Mesenteric fat pad (tissue), 1 donor: ENCODE measurements around the gene KRTAP3-3. TPM values are rescaled to one million over a fixed set of nuclear protein-coding genes. Genes with fewer than 3 reads are reported as not detected.

Experiments
- DNase-seq: peaks from one replicate; pipeline ENCODE4 v3.0.0-alpha.2; 2020; ENCODE audit warnings: low spot score
- total RNA-seq: library from RNA; stranded (reverse); fragmentation: NEBNext Ultra II Directional; extraction: Animal tissue kit (Norgen Biotek cat#: 25700); gene quantifications from one replicate; pipeline ENCODE4 v1.2.1, GENCODE V29; 2021
- donor health status: DM: yes; HTN: yes; CAD: no.

Gene KRTAP3-3
- total RNA-seq, 1 donor from 2014 or later, result not detected

- DNase-seq, result no peak
These were observed 32.4 kb downstream of the KRTAP3-3 start for GRCh38 chr17:40961591-40961990.

GRCh38 chr17:40960144-40960543 is 33.8 kb downstream of the KRTAP3-3 start:
- DNase-seq, result no peak

GRCh38 chr17:40958086-40958953 is 35.6 kb downstream of the KRTAP3-3 start:
- DNase-seq, result no peak

GRCh38 chr17:40956401-40957254 is 37.3 kb downstream of the KRTAP3-3 start:
- no peak for DNase-seq

GRCh38 chr17:40953881-40954280 is 40.1 kb downstream of the KRTAP3-3 start:
- DNase-seq, result no peak

GRCh38 chr17:40952661-40953060 is 41.3 kb downstream of the KRTAP3-3 start:
- DNase-seq, result no peak

- no peak for DNase-seq
These were observed 41.8 kb downstream of the KRTAP3-3 start for GRCh38 chr17:40952154-40952553.

GRCh38 chr17:40951011-40951622 is 42.8 kb downstream of the KRTAP3-3 start:
- no peak for DNase-seq

GRCh38 chr17:40950176-40950575 is 43.8 kb downstream of the KRTAP3-3 start:
- DNase-seq, result no peak

GRCh38 chr17:40949418-40949817 is 44.5 kb downstream of the KRTAP3-3 start:
- no peak for DNase-seq

- DNase-seq, result no peak
These were observed 46.0 kb downstream of the KRTAP3-3 start for GRCh38 chr17:40947929-40948328.

- no peak for DNase-seq
These were observed 48.5 kb downstream of the KRTAP3-3 start for GRCh38 chr17:40945414-40945813.

- DNase-seq, result no peak
These were observed 49.4 kb downstream of the KRTAP3-3 start for GRCh38 chr17:40944531-40944930.

Other genes with a start within 250 kb of the KRTAP3-3 start
- gene KRT25, start 238.8 kb downstream of the KRTAP3-3 start, total RNA-seq, result not detected
- not detected for gene KRT26, start 222.0 kb downstream of the KRTAP3-3 start, total RNA-seq
- not detected for gene KRT27, start 211.6 kb downstream of the KRTAP3-3 start, total RNA-seq
- gene KRT28, start 194.2 kb downstream of the KRTAP3-3 start, total RNA-seq, result not detected
- gene KRT10, start 171.6 kb downstream of the KRTAP3-3 start, total RNA-seq, result 38.6 TPM
- not detected for gene KRT12, start 126.9 kb downstream of the KRTAP3-3 start, total RNA-seq
- gene KRT20, start 108.9 kb downstream of the KRTAP3-3 start, total RNA-seq, result 1.2 TPM
- 0.80 TPM for gene KRT23, start 56.5 kb downstream of the KRTAP3-3 start, total RNA-seq
- gene KRT39, start 27.2 kb downstream of the KRTAP3-3 start, total RNA-seq, result not detected
- gene KRT40, start 9.8 kb downstream of the KRTAP3-3 start, total RNA-seq, result not detected
- gene KRTAP3-2, start 5.7 kb upstream of the KRTAP3-3 start, total RNA-seq, result not detected
- not detected for gene KRTAP3-1, start 15.0 kb upstream of the KRTAP3-3 start, total RNA-seq
- not detected for gene KRTAP1-5, start 33.0 kb upstream of the KRTAP3-3 start, total RNA-seq
- gene KRTAP1-4, start 36.0 kb upstream of the KRTAP3-3 start, total RNA-seq, result not detected
- not detected for gene KRTAP1-3, start 40.7 kb upstream of the KRTAP3-3 start, total RNA-seq
- not detected for gene KRTAP1-1, start 47.3 kb upstream of the KRTAP3-3 start, total RNA-seq
- not detected for gene KRTAP2-1, start 53.2 kb upstream of the KRTAP3-3 start, total RNA-seq
- not detected for gene KRTAP2-2, start 61.1 kb upstream of the KRTAP3-3 start, total RNA-seq
- gene KRTAP2-3, start 66.0 kb upstream of the KRTAP3-3 start, total RNA-seq, result not detected
- not detected for gene KRTAP2-4, start 71.7 kb upstream of the KRTAP3-3 start, total RNA-seq
- not detected for gene KRTAP4-7, start 90.0 kb upstream of the KRTAP3-3 start, total RNA-seq
- gene KRTAP4-8, start 104.0 kb upstream of the KRTAP3-3 start, total RNA-seq, result not detected
- not detected for gene KRTAP4-16, start 108.0 kb upstream of the KRTAP3-3 start, total RNA-seq
- not detected for gene KRTAP4-9, start 111.2 kb upstream of the KRTAP3-3 start, total RNA-seq
- gene KRTAP4-11, start 124.2 kb upstream of the KRTAP3-3 start, total RNA-seq, result not detected
- not detected for gene KRTAP4-12, start 130.0 kb upstream of the KRTAP3-3 start, total RNA-seq
- gene KRTAP4-6, start 146.4 kb upstream of the KRTAP3-3 start, total RNA-seq, result not detected
- gene KRTAP4-5, start 155.7 kb upstream of the KRTAP3-3 start, total RNA-seq, result not detected
- not detected for gene KRTAP4-4, start 166.6 kb upstream of the KRTAP3-3 start, total RNA-seq
- not detected for gene KRTAP4-3, start 174.1 kb upstream of the KRTAP3-3 start, total RNA-seq
- not detected for gene KRTAP4-2, start 184.1 kb upstream of the KRTAP3-3 start, total RNA-seq
- gene KRTAP4-1, start 190.7 kb upstream of the KRTAP3-3 start, total RNA-seq, result not detected
- not detected for gene KRTAP9-1, start 195.7 kb upstream of the KRTAP3-3 start, total RNA-seq
- not detected for gene KRTAP9-2, start 232.5 kb upstream of the KRTAP3-3 start, total RNA-seq
- not detected for gene KRTAP9-3, start 238.3 kb upstream of the KRTAP3-3 start, total RNA-seq
- gene KRTAP9-8, start 243.8 kb upstream of the KRTAP3-3 start, total RNA-seq, result not detected